Measurements from ENCODE around the gene PTX3.

PTX3 gene

DNA sequence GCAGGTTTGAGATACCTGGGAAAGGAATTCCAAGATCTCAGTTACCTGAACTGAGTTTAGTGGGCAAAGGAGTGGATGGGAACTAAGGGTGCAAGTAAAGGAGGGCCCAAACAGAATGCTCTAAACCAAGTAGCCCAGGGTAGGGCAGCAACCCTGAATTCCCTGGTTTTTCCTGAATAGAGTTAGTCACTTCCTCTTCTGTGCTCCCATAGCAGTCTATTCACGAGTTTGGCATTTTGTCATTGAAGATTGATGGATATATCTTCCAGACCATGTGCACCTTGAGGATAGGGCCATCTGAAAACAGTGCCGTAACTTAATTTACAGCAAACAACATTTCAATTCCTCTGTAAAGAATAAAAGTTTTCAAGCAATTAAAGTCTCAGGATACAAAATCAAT lies 18.5 kb upstream of the PTX3 start:
- DNase-seq (ENCODE audit: low read depth) = no peak
- TF ChIP-seq, protein P1, sequence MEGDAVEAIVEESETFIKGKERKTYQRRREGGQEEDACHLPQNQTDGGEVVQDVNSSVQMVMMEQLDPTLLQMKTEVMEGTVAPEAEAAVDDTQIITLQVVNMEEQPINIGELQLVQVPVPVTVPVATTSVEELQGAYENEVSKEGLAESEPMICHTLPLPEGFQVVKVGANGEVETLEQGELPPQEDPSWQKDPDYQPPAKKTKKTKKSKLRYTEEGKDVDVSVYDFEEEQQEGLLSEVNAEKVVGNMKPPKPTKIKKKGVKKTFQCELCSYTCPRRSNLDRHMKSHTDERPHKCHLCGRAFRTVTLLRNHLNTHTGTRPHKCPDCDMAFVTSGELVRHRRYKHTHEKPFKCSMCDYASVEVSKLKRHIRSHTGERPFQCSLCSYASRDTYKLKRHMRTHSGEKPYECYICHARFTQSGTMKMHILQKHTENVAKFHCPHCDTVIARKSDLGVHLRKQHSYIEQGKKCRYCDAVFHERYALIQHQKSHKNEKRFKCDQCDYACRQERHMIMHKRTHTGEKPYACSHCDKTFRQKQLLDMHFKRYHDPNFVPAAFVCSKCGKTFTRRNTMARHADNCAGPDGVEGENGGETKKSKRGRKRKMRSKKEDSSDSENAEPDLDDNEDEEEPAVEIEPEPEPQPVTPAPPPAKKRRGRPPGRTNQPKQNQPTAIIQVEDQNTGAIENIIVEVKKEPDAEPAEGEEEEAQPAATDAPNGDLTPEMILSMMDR (IDR thresholded peaks at IDR 0.05; ENCODE audit: control insufficient read depth, insufficient read depth, low read depth, low read length, missing control alignments) = no peak
- H3K4me3 ChIP-seq (ENCODE audit: control insufficient read depth, low read depth, low read length) = no peak overlapping the region

- TF ChIP-seq, protein P1 (IDR thresholded peaks at IDR 0.05; ENCODE audit: control insufficient read depth, insufficient read depth, low read depth, low read length, missing control alignments) = no peak
- no peak for DNase-seq (ENCODE audit: low read depth)
- no peak overlapping the region for H3K4me3 ChIP-seq (ENCODE audit: control insufficient read depth, low read depth, low read length)
These were observed 16.0 kb upstream of the PTX3 start for GRCh38 chr3:157420606-157421130.

DNA sequence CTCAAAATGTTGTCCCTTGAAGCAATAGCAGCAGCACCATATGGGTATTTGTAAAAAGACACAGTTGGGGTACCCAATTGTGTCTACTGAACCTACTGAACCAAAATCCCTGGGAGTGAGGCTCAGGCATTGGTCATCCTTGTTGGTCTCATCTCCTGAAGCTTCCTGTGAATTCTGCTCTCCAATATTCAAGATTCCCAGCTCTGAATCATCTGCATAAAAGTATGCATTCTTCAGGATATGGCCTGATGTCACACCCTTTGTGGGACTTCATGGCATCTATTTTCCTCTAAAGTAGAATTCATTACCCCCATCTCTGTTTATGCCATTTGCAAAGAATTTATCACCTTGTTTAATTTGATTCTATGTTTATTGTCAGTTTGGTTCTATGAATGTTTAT lies 13.3 kb upstream of the PTX3 start:
- H3K4me3 ChIP-seq (ENCODE audit: control insufficient read depth, low read depth, low read length) = no peak overlapping the region
- no peak for DNase-seq (ENCODE audit: low read depth)
- TF ChIP-seq, protein P1 (IDR thresholded peaks at IDR 0.05; ENCODE audit: control insufficient read depth, insufficient read depth, low read depth, low read length, missing control alignments) = no peak

DNA sequence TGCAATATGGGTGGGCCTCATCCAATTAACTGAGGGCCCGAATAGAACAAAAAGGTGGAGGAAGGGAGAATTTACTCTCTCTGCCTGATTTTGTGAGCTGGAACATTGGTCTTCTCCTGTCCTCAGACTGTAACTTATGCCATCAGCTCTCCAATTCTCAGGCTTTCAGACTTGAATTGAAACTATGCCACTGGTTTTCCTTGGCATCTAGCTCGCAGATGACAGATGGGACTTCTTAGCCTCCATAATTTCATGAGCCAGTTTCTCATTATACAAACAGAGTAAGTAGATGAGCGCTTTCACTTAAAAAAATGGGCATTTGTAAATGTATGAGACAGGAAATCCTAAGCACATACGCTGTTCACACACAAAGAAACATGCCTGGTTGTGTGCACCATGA lies 8.7 kb upstream of the PTX3 start:
- no peak overlapping the region for H3K4me3 ChIP-seq (ENCODE audit: control insufficient read depth, low read depth, low read length)
- TF ChIP-seq, protein P1 (IDR thresholded peaks at IDR 0.05; ENCODE audit: control insufficient read depth, insufficient read depth, low read depth, low read length, missing control alignments) = no peak
- no peak for DNase-seq (ENCODE audit: low read depth)

- H3K4me3 ChIP-seq (ENCODE audit: control insufficient read depth, low read depth, low read length) = no peak overlapping the region
- DNase-seq (ENCODE audit: low read depth) = no peak
- TF ChIP-seq, protein P1 (IDR thresholded peaks at IDR 0.05; ENCODE audit: control insufficient read depth, insufficient read depth, low read depth, low read length, missing control alignments) = no peak
These were observed 7.8 kb upstream of the PTX3 start for GRCh38 chr3:157428853-157429252.

- no peak overlapping the region for H3K4me3 ChIP-seq (ENCODE audit: control insufficient read depth, low read depth, low read length)
- DNase-seq (ENCODE audit: low read depth) = no peak
- TF ChIP-seq, protein P1 (IDR thresholded peaks at IDR 0.05; ENCODE audit: control insufficient read depth, insufficient read depth, low read depth, low read length, missing control alignments) = no peak
These were observed 6.9 kb upstream of the PTX3 start for GRCh38 chr3:157429708-157430107.

All from AG09309 (cell line).